ENCODE data around the gene PIGH.

DNA sequence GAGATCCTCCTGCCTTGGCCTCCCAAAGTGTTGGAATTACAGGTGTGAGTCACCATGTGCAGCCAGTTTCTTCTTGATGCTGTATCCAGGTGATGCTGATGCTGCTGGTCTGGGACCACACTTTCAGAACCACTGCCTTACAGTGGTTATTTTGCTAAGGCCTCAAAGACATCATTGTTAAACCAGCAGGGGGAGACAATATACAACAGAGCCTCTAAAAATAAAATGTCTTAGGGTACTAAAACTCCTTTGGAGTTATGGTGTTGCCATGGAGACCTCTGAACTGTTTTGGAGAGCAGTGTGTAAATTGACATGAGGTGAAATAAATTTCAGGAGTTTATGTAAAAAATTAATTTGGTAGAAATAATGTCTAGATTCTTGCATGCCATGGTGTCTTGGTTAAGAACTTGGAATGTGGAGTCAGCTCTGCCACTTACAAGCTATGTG, 18.6 kb upstream of the PIGH start:
- TF ChIP-seq, protein P1, sequence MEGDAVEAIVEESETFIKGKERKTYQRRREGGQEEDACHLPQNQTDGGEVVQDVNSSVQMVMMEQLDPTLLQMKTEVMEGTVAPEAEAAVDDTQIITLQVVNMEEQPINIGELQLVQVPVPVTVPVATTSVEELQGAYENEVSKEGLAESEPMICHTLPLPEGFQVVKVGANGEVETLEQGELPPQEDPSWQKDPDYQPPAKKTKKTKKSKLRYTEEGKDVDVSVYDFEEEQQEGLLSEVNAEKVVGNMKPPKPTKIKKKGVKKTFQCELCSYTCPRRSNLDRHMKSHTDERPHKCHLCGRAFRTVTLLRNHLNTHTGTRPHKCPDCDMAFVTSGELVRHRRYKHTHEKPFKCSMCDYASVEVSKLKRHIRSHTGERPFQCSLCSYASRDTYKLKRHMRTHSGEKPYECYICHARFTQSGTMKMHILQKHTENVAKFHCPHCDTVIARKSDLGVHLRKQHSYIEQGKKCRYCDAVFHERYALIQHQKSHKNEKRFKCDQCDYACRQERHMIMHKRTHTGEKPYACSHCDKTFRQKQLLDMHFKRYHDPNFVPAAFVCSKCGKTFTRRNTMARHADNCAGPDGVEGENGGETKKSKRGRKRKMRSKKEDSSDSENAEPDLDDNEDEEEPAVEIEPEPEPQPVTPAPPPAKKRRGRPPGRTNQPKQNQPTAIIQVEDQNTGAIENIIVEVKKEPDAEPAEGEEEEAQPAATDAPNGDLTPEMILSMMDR (IDR thresholded peaks at IDR 0.05; ENCODE audit: insufficient read depth, low read depth, low read length): peak; percentile 76
- TF ChIP-seq EZH2 (IDR thresholded peaks at IDR 0.05; ENCODE audit: insufficient read depth, low read length): no peak
